Nephron progenitor cell (in vitro differentiated cells): ENCODE results near the gene IGFBPL1.
A peak's percentile ranks its signal among the peaks of the same experiment; 100 is the strongest.
"Not testable (repeated sequence)": the region's sequence is repeated elsewhere in the genome, so short reads cannot be mapped to it uniquely, and the experiment has no call there.

Source experiments
- DNase-seq: peaks from one replicate; pipeline ENCODE4 v3.0.0; 2021
- H3K27ac Mint-ChIP-seq: 2 replicates; pipeline ENCODE4 v1.8.0; 2021; ENCODE audit warnings: mild to moderate bottlenecking, moderate library complexity, mixed read lengths
- H3K27me3 Mint-ChIP-seq: 2 replicates; pipeline ENCODE4 v1.8.0; 2021; ENCODE audit warnings: mild to moderate bottlenecking, low read depth, mixed read lengths; ENCODE audit not compliant: poor library complexity
- H3K36me3 Mint-ChIP-seq: 2 replicates; pipeline ENCODE4 v1.8.0; 2021; ENCODE audit warnings: low read depth, mixed read lengths
- H3K4me1 Mint-ChIP-seq: 2 replicates; pipeline ENCODE4 v1.8.0; 2021; ENCODE audit warnings: mixed read lengths
- H3K4me3 Mint-ChIP-seq: 2 replicates; pipeline ENCODE4 v1.8.0; 2021; ENCODE audit warnings: mild to moderate bottlenecking, moderate library complexity, mixed read lengths
- H3K9me3 Mint-ChIP-seq: 2 replicates; pipeline ENCODE4 v1.8.0; 2021; ENCODE audit warnings: mild to moderate bottlenecking, moderate library complexity, mixed read lengths
- CTCF ChIP-seq: fragments of 200-600 bp; sonication (generic); IDR thresholded peaks from 2 replicates; pipeline ENCODE4 v1.5.0; 2021; ENCODE audit warnings: antibody characterized with exemption

Gene IGFBPL1

GRCh38 chr9:38423973-38424843 is at the start of gene IGFBPL1:
TSS of gene IGFBPL1 (minus strand) at chr9:38424454. CDS start at chr9:38424424, 30 bp downstream.
- peaks cover 36% of the 10 kb centered on the region for H3K27me3 Mint-ChIP-seq
- peaks cover 40% of the 10 kb centered on the region for H3K4me1 Mint-ChIP-seq
- H3K36me3 Mint-ChIP-seq: no peaks in the 10 kb centered on the region
- TF ChIP-seq CTCF: no peak
- peak within 1 kb of the TSS; percentile 78 for H3K4me3 Mint-ChIP-seq
- no peak within 1 kb of the TSS for H3K27ac Mint-ChIP-seq
- DNase-seq: peak; percentile 74
- H3K9me3 Mint-ChIP-seq: no peaks in the 10 kb centered on the region

DNA sequence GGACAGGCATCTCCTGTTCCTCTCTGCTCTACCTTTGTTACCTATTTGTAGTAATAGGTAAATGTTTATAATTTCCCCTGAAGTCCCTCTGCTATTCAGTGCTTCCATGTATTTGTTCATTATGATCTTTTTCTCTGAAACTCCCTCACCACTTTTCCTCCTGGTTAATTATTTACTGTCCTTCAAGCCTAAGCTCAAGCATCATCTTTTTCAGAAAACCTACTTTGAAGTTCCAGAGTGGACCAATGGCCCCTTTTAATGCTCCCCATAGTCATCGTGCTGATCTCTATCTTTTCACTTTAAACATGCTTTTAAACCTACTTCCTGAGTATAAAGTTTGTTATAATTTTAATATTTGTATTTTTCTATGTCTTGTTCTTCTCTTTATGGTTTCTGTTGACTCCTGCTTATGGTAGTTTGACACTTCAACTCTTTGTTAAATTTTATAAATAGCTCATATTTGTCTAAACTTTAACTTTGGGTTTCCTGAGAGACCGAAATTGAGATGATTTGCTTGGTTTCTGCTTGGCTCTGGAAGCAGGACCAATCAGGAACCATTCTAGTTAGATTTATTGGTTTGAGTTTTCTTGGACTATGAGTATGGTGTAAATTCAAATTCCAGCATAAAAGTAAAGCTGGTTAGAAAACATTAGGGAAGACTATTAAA is 48.5 kb upstream of the IGFBPL1 start:
- not testable (repeated sequence) for H3K27me3 Mint-ChIP-seq, H3K4me3 Mint-ChIP-seq, H3K4me1 Mint-ChIP-seq, H3K36me3 Mint-ChIP-seq, H3K27ac Mint-ChIP-seq, DNase-seq
- H3K9me3 Mint-ChIP-seq: peaks cover 16% of the 10 kb centered on the region

GRCh38 chr9:38467404-38467803 is 43.1 kb upstream of the IGFBPL1 start:
- peaks cover 5% of the 10 kb centered on the region for H3K36me3 Mint-ChIP-seq
- no peak for DNase-seq
- no peak overlapping the region for H3K4me3 Mint-ChIP-seq
- no peaks in the 10 kb centered on the region for H3K4me1 Mint-ChIP-seq
- no peak for TF ChIP-seq CTCF
- peaks cover 15% of the 10 kb centered on the region for H3K27me3 Mint-ChIP-seq
- H3K27ac Mint-ChIP-seq: peak overlapping the region; percentile 13
- peaks cover 11% of the 10 kb centered on the region for H3K9me3 Mint-ChIP-seq

GRCh38 chr9:38453835-38454234 is 29.6 kb upstream of the IGFBPL1 start:
- no peaks in the 10 kb centered on the region for H3K36me3 Mint-ChIP-seq

GRCh38 chr9:38451162-38451561 is 26.9 kb upstream of the IGFBPL1 start:
- H3K27me3 Mint-ChIP-seq: peaks cover 22% of the 10 kb centered on the region
- H3K36me3 Mint-ChIP-seq: no peaks in the 10 kb centered on the region
- no peak overlapping the region for H3K4me3 Mint-ChIP-seq
- H3K4me1 Mint-ChIP-seq: no peaks in the 10 kb centered on the region
- peaks cover 28% of the 10 kb centered on the region for H3K9me3 Mint-ChIP-seq
- no peak for DNase-seq
- no peak overlapping the region for H3K27ac Mint-ChIP-seq
- no peak for TF ChIP-seq CTCF

More at GRCh38 chr9:38453835-38454234, 29.6 kb upstream of the IGFBPL1 start:
- Mint-ChIP-seq H3K9me3 (peaks cover 28% of the 10 kb centered on the region), H3K27ac (no peak overlapping the region), H3K4me3 (no peak overlapping the region), H3K4me1 (no peaks in the 10 kb centered on the region), H3K27me3 (peaks cover 13% of the 10 kb centered on the region)
- TF ChIP-seq CTCF: no peak
- no peak for DNase-seq

DNA sequence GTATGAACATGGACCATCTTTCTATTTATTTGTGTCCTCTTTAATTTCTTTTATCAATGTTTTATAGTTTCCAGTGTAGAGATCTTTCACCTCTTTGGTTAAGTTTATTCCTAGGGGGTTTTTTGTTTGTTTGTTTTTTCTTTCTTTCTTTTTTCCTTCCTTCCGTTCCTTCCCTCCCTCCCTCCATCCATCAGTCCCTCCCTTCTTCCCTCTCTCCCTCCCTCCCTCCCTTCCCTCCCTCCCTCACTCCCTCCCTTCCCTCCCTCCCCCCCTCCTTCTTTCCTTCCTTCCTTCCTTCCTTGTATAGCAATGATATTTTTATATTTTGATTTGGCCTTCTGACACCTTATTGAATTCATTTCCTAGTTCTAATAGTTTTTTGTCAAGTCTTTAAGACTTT is 23.4 kb upstream of the IGFBPL1 start:
- peaks cover 15% of the 10 kb centered on the region for H3K27me3 Mint-ChIP-seq
- no peak overlapping the region for H3K4me3 Mint-ChIP-seq
- TF ChIP-seq CTCF: no peak
- no peak for DNase-seq
- peaks cover 26% of the 10 kb centered on the region for H3K9me3 Mint-ChIP-seq
- peaks cover 12% of the 10 kb centered on the region for H3K4me1 Mint-ChIP-seq
- H3K36me3 Mint-ChIP-seq: no peaks in the 10 kb centered on the region
- no peak overlapping the region for H3K27ac Mint-ChIP-seq
